ENCODE measurements around the gene TNRC6A.

Gene TNRC6A

GRCh38 chr16:24688359-24688758 is 41.1 kb upstream of the TNRC6A start:
- no peak for TF ChIP-seq CTCF (IDR thresholded peaks at IDR 0.05; ENCODE audit: low read depth, low read length, missing control alignments)
- no peak overlapping the region for H3K4me3 ChIP-seq (ENCODE audit: low read depth, low read length)
- no peak for DNase-seq (ENCODE audit: low read depth)

DNA sequence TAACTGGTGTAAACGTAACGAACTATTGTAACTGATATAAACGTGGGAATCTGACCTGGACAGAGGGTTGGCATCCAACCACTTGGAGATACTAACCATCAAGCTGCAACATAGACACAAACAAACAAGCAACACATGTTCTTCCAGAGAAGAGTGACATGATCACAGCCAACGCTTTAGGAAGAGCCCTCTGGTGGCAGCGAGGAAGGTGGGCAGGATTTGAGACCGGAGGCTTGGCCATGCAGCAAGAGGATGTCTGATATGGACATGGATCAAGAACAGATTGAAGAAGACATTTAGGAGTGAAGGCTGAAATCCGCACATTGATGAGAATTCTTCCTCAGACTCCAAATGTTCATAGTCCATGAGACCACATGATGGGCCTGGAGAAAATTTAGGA is 40.3 kb upstream of the TNRC6A start:
- DNase-seq (ENCODE audit: low read depth) = peak; percentile 8
- H3K4me3 ChIP-seq (ENCODE audit: low read depth, low read length) = no peak overlapping the region
- peak; percentile 61 for TF ChIP-seq CTCF (IDR thresholded peaks at IDR 0.05; ENCODE audit: low read depth, low read length, missing control alignments)

GRCh38 chr16:24692854-24693253 is 36.6 kb upstream of the TNRC6A start:
- no peak overlapping the region for H3K4me3 ChIP-seq (ENCODE audit: low read depth, low read length)
- no peak for DNase-seq (ENCODE audit: low read depth)
- TF ChIP-seq CTCF (IDR thresholded peaks at IDR 0.05; ENCODE audit: low read depth, low read length, missing control alignments) = no peak

DNA sequence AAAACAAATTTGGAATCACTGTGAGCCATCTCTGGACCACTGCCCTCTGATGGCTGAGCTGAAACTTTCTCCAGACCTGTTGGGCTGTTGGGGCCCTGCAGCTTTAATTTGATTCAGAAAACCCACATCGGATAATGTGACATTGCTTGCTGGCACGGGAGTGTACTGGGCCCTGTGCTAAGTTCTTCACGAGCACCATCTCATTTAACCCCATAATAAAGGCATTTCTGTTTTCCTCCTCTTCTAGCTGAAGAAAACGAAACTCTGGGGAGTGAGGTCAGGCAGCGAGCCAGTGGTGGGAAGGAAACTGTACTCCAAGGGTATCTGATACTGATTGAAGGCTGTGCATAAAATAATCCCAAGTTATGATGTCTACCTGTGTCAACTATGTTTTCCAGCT is 34.5 kb upstream of the TNRC6A start:
- DNase-seq (ENCODE audit: low read depth) = no peak
- no peak for TF ChIP-seq CTCF (IDR thresholded peaks at IDR 0.05; ENCODE audit: low read depth, low read length, missing control alignments)
- H3K4me3 ChIP-seq (ENCODE audit: low read depth, low read length) = no peak overlapping the region

DNA sequence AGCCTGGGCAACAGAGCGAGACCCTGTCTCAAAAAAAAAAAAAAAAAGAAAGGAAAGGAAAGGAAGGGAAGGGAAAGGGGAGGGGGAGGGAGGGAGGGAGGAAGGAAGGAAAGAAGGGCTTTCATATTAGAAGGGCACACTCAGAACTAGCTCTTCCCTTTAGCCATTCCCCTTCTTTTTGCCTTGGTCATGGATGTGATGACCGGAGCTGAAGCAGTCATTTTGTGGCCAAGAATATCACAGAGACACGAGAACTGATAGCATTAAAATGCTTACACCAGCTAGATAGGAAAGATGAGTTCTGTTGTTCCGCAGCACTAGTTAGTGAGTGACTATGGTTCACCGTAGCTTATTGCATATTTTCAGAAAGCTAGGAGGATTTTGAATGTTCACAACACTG is 32.8 kb upstream of the TNRC6A start:
- no peak overlapping the region for H3K4me3 ChIP-seq (ENCODE audit: low read depth, low read length)
- DNase-seq (ENCODE audit: low read depth) = no peak
- no peak for TF ChIP-seq CTCF (IDR thresholded peaks at IDR 0.05; ENCODE audit: low read depth, low read length, missing control alignments)

GRCh38 chr16:24698308-24698707 is 31.1 kb upstream of the TNRC6A start:
- no peak overlapping the region for H3K4me3 ChIP-seq (ENCODE audit: low read depth, low read length)
- no peak for TF ChIP-seq CTCF (IDR thresholded peaks at IDR 0.05; ENCODE audit: low read depth, low read length, missing control alignments)
- no peak for DNase-seq (ENCODE audit: low read depth)

DNA sequence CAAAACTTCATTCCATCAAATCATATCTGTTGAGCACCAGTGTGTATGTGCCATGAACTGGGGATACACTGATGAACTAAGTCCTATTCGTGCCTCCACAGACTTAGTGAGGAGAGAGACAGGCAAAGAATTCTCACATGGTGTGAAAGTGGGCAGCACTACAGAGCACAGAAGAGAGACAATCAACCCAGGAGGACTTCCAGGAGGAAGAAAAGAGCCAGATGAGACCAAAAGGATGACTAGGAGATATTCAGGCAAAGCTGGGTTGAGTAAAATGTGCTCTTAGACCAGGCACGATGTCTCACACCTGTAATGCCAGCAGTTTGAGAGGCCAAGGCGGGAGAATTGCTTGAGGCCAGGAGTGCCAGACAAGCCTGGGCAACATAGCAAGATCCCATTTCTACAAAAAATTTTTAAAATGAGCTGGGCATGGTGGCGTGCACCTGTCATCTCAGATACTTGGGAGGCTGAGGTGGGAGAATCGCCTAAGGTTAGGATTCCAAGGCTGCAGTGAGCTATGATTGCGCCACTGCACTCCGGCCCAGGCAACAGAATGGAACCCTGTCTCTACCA is 30.2 kb upstream of the TNRC6A start:
- DNase-seq (ENCODE audit: low read depth) = no peak
- no peak overlapping the region for H3K4me3 ChIP-seq (ENCODE audit: low read depth, low read length)
- TF ChIP-seq CTCF (IDR thresholded peaks at IDR 0.05; ENCODE audit: low read depth, low read length, missing control alignments) = no peak

Data from GM12864 (cell line).